Measurements from ENCODE around the gene SNAP29.
"Not testable (repeated sequence)": the region's sequence is repeated elsewhere in the genome, so short reads cannot be mapped to it uniquely, and the experiment has no call there.

The SNAP29 gene

GRCh38 chr22:20903093-20903492 is 44.3 kb downstream of the SNAP29 start:
- DNase-seq: no peak

- no peak for DNase-seq
Observed at GRCh38 chr22:20904008-20904979, 45.5 kb downstream of the SNAP29 start.

DNA sequence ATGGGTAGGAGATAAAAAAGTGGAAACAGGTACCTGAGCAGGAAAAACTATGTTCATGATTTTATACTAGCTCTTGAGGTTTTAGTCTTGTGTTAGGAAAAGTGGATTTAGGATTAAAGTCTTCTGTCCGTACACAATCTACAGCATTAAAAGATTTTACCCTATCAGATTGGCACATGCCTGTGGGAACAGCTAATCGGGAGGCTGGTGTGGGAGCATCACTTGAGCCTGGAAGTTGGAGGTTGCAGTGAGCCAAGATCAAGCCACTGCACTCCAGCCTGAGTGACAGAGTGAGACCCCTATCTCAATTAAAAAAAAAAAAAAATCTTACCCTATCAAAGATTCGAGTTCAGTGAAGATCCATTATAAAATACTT is 46.2 kb downstream of the SNAP29 start:
- DNase-seq: no peak

DNA sequence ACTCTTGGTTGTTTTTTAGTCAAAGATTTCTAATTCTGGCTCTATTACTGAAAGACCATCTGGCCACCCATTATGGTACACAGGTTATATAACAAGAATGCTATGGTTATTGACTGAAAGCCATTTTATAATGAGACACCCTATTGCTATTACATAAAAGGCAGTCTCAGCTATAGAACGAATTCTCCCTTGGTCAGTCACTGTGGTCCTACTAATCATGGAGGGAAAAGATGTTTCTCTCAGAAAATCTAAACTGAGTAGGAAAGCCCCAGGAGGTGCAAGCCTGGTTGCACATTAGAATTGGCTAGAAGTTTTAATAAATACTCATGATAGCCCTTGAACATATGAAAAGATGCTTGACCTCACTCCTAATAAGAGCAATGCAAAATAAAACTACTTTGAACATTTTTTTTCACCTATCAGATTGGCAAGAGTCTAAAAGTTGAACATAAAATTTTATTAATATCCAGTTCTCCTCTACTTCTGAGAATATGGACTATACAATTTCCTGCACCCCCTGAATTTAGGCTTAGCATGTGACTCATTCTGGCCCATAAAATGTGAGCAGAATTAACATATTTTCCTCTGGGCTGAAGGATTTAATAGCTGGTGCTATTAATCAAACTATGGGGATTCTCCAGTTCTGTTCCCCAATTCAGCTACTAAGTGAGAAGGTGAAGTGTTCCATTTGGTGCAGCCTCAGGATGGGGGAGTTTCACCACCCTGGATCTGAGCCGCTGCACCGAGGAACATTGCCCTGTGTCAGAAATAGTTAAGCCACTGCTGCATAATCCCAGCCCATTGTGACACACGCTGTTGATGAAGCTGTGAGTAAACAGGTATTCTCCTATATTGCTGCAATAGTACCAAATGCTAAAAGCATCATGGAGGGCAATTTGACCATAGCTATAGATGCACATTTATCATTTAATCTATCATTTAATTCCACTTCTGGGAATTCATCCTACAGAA is 46.9 kb downstream of the SNAP29 start:
- no peak for DNase-seq

GRCh38 chr22:20906387-20906767 is 47.6 kb downstream of the SNAP29 start:
- DNase-seq: no peak

- DNase-seq: not testable (repeated sequence)
Observed at GRCh38 chr22:20908717-20909116, 49.9 kb downstream of the SNAP29 start.

DNA sequence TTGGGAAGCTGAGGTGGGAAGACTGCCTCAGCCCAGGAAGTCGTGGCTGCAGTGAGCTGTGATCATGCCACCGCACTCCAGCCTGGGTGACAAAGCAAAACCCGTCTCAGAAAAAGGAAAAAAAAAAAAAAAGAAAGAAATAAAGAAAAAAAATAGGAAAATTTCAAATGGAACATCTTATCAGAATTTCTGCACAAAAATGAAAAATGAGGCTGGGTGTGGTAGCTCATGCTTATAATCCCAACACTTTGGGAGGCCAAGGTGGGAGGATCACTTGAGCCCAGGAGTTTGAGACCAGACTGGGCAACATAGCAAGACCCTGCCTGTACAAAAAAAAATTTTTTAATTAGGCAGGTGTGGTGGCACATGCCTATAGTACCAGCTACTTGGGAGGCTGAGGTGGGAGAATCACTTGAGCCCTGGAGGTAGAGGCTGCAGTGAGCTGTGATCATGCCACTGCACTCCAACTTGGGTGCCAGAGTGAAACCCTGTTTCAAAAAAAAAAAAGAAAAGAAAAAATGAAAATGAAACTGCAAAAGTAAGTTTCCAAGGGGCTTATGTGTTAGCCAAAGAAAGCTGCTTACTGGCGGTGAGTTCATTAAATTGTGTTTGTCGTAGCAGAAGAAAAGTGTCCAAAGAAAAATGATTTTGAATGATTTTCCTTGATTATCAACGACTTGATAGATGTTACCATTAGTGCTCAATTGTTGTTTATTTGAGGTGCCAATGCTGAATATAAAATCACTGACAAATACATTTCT is 50.9 kb downstream of the SNAP29 start:
- DNase-seq: no peak

- no peak for DNase-seq
Observed at GRCh38 chr22:20912494-20912893, 53.7 kb downstream of the SNAP29 start.

- peak; percentile 82 to 93 (median 88) for DNase-seq
Observed at GRCh38 chr22:20916916-20917810, 58.4 kb downstream of the SNAP29 start, which contains the start of gene CRKL. Gene CRKL (plus strand): TSS chr22:20917407. CDS start chr22:20917935, 528 bp downstream.

- DNase-seq: no peak
Observed at GRCh38 chr22:20918663-20919218, 59.9 kb downstream of the SNAP29 start.

DNA sequence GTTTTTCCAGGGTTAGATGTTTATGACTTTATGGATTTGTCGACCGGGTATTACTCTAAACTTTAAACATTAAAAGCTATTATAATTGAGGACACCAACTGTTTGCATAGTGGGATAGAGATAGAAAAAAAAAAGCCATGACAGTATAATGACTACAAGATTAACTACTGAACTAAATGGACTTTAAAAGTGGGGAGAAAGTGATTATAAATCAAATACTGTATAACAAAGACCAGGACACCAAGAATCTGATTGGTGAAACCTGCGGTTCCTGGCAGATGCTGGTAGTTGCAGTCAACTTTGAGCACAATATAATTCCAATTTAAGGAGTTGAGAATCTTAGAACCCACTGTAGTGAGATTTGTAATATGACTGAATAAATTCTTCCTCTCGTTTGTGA is 60.9 kb downstream of the SNAP29 start:
- DNase-seq: no peak

GRCh38 chr22:20920881-20921203 is 62.0 kb downstream of the SNAP29 start:
- DNase-seq: no peak

- DNase-seq: no peak
Observed at GRCh38 chr22:20922141-20922751, 63.4 kb downstream of the SNAP29 start.

- no peak for DNase-seq
Observed at GRCh38 chr22:20926243-20926642, 67.4 kb downstream of the SNAP29 start.

DNA sequence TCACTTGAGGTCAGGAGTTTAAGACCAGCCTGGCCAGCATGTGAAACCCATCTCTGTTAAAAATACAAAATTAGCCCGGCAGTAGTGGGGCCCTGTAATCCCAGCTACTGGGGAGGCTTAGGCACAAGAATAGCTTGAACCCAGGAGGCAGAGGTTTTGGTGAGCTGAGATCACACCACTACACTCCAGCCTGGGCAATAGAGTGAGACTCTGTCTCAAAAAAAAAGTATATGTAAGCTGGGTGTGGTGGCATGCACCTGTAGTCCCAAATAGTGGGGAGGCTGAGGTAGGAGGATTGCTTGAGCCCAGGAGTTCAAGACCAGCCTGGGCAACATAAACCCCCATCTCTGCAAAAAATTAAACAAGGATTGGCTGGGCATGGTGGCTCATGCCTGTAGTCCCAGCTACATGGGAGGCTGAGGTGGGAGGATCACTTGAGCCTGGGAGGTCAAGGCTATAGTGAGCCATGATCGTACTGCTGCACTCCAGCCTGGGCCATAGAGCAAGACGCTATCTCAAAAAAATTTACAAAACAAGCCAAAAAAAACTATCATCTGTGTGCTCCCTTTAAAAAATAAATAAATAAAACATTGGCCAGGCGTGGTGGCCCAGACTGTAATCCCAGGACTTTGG is 69.2 kb downstream of the SNAP29 start:
- DNase-seq: no peak

GRCh38 chr22:20928573-20928967 is 69.8 kb downstream of the SNAP29 start:
- no peak for DNase-seq

GRCh38 chr22:20930004-20930403 is 71.2 kb downstream of the SNAP29 start:
- DNase-seq: no peak

DNA sequence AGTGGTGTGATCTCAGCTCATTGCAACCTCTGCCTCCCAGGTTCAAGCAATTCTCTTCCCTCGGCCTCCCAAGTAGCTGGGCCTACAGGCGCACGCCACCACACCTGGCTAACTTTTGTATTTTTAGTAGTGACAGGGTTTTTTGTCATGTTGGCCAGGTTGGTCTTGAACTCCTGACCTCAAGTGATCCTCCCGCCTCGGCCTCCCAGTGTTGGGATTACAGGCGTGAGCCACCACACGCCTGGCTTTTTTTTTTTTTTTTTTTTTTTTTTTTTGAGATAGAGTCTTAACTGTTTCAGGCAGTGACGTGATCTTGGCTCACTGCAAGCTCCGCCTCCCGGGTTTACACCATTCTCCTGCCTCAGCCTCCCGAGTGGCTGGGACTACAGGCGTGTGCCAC is 71.6 kb downstream of the SNAP29 start:
- DNase-seq: not testable (repeated sequence)

GRCh38 chr22:20931126-20931654 is 72.4 kb downstream of the SNAP29 start:
- DNase-seq: no peak

GRCh38 chr22:20933910-20934309 is 75.1 kb downstream of the SNAP29 start:
- DNase-seq: no peak
